Measurements from ENCODE around the gene TRIM56.

DNA sequence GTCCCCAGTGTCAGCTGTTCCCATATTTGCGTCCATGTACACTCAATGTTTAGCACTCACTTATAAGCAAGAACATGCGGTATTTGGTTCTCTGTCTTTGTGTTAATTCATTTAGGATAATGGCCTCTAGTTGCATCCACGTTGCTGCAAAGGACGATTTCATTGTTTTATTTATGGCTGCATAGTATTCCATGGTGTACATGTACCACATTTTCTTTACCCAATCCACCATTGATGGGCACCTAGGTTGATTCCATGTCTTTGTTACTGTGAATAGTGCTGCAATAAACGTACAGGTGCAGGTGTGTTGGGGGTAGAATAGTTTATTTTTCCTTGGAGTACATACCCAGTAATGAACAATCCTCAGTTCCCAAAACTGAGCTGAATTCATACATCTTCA, 24.3 kb upstream of the TRIM56 start:
- TF ChIP-seq, protein P1, sequence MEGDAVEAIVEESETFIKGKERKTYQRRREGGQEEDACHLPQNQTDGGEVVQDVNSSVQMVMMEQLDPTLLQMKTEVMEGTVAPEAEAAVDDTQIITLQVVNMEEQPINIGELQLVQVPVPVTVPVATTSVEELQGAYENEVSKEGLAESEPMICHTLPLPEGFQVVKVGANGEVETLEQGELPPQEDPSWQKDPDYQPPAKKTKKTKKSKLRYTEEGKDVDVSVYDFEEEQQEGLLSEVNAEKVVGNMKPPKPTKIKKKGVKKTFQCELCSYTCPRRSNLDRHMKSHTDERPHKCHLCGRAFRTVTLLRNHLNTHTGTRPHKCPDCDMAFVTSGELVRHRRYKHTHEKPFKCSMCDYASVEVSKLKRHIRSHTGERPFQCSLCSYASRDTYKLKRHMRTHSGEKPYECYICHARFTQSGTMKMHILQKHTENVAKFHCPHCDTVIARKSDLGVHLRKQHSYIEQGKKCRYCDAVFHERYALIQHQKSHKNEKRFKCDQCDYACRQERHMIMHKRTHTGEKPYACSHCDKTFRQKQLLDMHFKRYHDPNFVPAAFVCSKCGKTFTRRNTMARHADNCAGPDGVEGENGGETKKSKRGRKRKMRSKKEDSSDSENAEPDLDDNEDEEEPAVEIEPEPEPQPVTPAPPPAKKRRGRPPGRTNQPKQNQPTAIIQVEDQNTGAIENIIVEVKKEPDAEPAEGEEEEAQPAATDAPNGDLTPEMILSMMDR (IDR thresholded peaks at IDR 0.05; ENCODE audit: insufficient read depth, low read length, poor library complexity, severe bottlenecking), result no peak
- TF ChIP-seq EZH2phosphoT487 (conservative IDR thresholded peaks at IDR 0.05; ENCODE audit: low read length), result no peak

Measured in SU-DHL-6 (cell line).